ENCODE results near the gene PRPF40B. TPM values are rescaled to one million over a fixed set of nuclear protein-coding genes. Genes with fewer than 3 reads are reported as not detected.

The PRPF40B gene
- total RNA-seq, 1 donor from 2014 or later = 28.9 TPM

DNA sequence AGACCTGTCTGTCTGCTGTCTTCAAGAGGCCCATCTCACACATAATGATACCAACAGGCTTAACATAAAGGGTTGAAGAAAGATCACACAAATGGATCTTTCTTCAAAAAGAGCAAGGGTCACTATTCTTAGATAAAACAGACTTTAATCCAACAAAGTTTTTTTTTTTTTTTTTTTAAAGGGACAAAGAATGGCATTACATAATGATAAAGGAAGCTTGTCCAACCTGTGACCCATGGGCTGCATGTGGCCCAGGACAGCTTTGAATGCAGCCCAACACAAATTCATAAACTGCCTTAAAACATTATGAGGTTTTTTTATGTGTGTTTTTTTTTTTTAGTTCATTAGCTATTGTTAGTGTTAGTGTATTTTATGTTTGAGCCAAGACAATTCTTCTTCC, 11.2 kb upstream of the PRPF40B start:
- no peak for DNase-seq (ENCODE audit: extremely low spot score, unreplicated experiment)
- Mint-ChIP-seq H3K36me3 (ENCODE audit: unreplicated experiment) (no peaks in the 10 kb centered on the region), H3K4me3 (ENCODE audit: unreplicated experiment) (no peak overlapping the region), H3K27ac (ENCODE audit: unreplicated experiment) (no peak overlapping the region), H3K27me3 (ENCODE audit: unreplicated experiment) (peaks cover 8% of the 10 kb centered on the region), H3K9me3 (ENCODE audit: unreplicated experiment) (no peaks in the 10 kb centered on the region), H3K4me1 (ENCODE audit: unreplicated experiment) (no peaks in the 10 kb centered on the region)
- TF ChIP-seq, protein P1, sequence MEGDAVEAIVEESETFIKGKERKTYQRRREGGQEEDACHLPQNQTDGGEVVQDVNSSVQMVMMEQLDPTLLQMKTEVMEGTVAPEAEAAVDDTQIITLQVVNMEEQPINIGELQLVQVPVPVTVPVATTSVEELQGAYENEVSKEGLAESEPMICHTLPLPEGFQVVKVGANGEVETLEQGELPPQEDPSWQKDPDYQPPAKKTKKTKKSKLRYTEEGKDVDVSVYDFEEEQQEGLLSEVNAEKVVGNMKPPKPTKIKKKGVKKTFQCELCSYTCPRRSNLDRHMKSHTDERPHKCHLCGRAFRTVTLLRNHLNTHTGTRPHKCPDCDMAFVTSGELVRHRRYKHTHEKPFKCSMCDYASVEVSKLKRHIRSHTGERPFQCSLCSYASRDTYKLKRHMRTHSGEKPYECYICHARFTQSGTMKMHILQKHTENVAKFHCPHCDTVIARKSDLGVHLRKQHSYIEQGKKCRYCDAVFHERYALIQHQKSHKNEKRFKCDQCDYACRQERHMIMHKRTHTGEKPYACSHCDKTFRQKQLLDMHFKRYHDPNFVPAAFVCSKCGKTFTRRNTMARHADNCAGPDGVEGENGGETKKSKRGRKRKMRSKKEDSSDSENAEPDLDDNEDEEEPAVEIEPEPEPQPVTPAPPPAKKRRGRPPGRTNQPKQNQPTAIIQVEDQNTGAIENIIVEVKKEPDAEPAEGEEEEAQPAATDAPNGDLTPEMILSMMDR (IDR thresholded peaks at IDR 0.05) = no peak

DNA sequence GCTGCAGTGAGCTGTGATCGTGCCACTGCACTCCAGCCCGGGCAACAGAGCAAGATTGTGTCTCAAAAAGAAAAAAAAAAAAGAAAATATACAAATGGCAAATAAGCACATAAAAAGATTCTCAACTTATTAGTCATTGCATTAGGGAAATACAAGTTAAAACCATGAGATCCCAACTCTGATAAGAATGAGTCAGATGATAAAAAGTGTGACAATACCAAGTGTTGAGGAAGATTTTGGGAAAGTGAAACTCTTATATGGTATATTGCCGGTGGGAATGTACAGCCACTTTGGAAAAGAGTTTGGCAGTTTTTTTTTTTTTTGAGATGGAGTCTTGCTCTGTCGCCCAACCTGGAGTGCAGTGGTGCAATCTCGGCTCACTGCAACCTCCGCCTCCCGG, 7.6 kb upstream of the PRPF40B start:
- no peak overlapping the region for H3K27ac Mint-ChIP-seq (ENCODE audit: unreplicated experiment)
- no peak for DNase-seq (ENCODE audit: extremely low spot score, unreplicated experiment)
- H3K36me3 Mint-ChIP-seq (ENCODE audit: unreplicated experiment) = peaks cover 3% of the 10 kb centered on the region
- H3K9me3 Mint-ChIP-seq (ENCODE audit: unreplicated experiment) = no peaks in the 10 kb centered on the region
- no peak overlapping the region for H3K4me3 Mint-ChIP-seq (ENCODE audit: unreplicated experiment)
- TF ChIP-seq, protein P1 (IDR thresholded peaks at IDR 0.05) = no peak
- H3K4me1 Mint-ChIP-seq (ENCODE audit: unreplicated experiment) = no peaks in the 10 kb centered on the region
- H3K27me3 Mint-ChIP-seq (ENCODE audit: unreplicated experiment) = peaks cover 22% of the 10 kb centered on the region

DNA sequence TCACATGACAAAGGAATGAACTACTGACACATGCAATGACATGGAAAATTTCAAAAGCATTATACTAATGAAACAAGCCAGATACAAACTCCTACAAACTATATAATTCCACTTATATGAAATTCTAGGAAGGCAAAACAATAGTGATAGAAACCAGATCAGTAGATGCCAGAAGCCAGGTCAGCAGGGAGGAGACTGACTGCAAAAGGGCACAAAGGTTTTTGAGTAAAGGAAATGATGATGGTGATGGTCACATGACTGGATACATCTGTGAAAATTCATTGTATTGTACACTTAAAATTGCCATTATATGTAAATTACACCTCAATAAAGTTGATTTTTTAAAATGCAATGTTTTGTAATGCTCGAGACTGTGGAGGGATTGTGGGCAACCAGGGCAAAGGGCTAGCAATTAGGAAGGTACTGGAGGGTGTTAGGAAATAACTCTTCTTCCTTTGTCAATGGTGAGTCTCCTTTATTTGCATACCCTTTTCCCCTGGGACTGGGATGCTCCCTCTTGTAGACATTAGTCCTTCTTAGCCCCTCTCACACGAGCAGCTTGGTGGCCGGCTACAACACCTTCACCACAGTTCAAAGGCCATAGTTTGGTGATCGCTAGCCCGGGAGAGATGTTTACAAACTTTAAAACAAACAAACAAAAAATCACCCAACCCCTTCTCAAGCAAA, 6.7 kb upstream of the PRPF40B start:
- peaks cover 9% of the 10 kb centered on the region for H3K4me1 Mint-ChIP-seq (ENCODE audit: unreplicated experiment)
- TF ChIP-seq, protein P1 (IDR thresholded peaks at IDR 0.05) = no peak

DNA sequence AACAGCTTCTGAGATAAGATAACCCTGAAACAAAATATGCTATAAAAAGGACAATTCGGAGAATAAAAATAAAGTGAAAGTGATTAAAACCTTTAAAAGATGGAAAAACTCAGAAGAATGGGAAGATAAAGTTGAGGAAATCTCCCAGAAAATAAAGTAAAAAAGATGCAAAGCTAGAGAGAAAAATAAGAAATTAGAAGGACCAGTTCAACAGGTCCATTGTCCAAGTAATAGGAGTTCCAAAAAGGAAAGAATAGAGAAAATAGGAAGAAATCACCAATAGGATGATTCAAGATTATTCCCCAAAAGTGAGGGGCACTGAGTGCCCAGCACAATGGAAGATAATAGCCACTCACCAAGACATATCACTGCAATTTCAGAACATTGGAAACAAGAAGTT, 4.8 kb upstream of the PRPF40B start:
- no peaks in the 10 kb centered on the region for H3K9me3 Mint-ChIP-seq (ENCODE audit: unreplicated experiment)
- H3K27me3 Mint-ChIP-seq (ENCODE audit: unreplicated experiment) = peaks cover 22% of the 10 kb centered on the region
- no peak for DNase-seq (ENCODE audit: extremely low spot score, unreplicated experiment)
- no peak overlapping the region for H3K27ac Mint-ChIP-seq (ENCODE audit: unreplicated experiment)
- H3K36me3 Mint-ChIP-seq (ENCODE audit: unreplicated experiment) = peaks cover 3% of the 10 kb centered on the region
- TF ChIP-seq, protein P1 (IDR thresholded peaks at IDR 0.05) = no peak
- H3K4me3 Mint-ChIP-seq (ENCODE audit: unreplicated experiment) = no peak overlapping the region
- peaks cover 21% of the 10 kb centered on the region for H3K4me1 Mint-ChIP-seq (ENCODE audit: unreplicated experiment)

More for the DNA sequence above, 6.7 kb upstream of the PRPF40B start:
- no peak overlapping the region for H3K27ac Mint-ChIP-seq (ENCODE audit: unreplicated experiment)
- no peak overlapping the region for H3K4me3 Mint-ChIP-seq (ENCODE audit: unreplicated experiment)
- H3K9me3 Mint-ChIP-seq (ENCODE audit: unreplicated experiment) = no peaks in the 10 kb centered on the region
- peaks cover 3% of the 10 kb centered on the region for H3K36me3 Mint-ChIP-seq (ENCODE audit: unreplicated experiment)
- DNase-seq (ENCODE audit: extremely low spot score, unreplicated experiment) = no peak
- H3K27me3 Mint-ChIP-seq (ENCODE audit: unreplicated experiment) = peaks cover 22% of the 10 kb centered on the region

DNA sequence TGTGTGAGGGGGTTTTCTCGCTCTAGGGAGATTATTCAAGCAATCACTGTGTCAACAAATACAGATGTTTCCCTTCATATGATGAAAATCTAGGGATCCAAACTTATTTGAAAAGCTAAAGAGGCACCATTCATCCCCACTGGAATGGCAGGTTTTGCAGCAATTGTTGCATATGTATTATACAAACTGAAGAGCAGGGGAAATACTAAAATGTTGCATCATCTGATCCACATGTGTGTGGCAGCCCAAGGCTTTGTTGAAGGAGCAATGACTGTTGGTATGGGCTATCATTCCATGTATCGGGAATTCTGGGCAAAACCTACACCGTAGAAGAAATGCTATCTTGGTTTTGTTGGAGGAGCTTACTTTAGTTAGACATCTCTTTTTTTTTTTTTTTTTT, 4.1 kb upstream of the PRPF40B start:
- H3K27me3 Mint-ChIP-seq (ENCODE audit: unreplicated experiment) = peaks cover 22% of the 10 kb centered on the region
- no peaks in the 10 kb centered on the region for H3K9me3 Mint-ChIP-seq (ENCODE audit: unreplicated experiment)
- H3K4me3 Mint-ChIP-seq (ENCODE audit: unreplicated experiment) = no peak overlapping the region
- H3K36me3 Mint-ChIP-seq (ENCODE audit: unreplicated experiment) = peaks cover 3% of the 10 kb centered on the region
- no peak overlapping the region for H3K27ac Mint-ChIP-seq (ENCODE audit: unreplicated experiment)
- DNase-seq (ENCODE audit: extremely low spot score, unreplicated experiment) = no peak
- TF ChIP-seq, protein P1 (IDR thresholded peaks at IDR 0.05) = no peak
- H3K4me1 Mint-ChIP-seq (ENCODE audit: unreplicated experiment) = peaks cover 25% of the 10 kb centered on the region

All from osteocyte (in vitro differentiated cells).